Measurements from ENCODE around the gene HIF1A. TPM values are rescaled to one million over a fixed set of nuclear protein-coding genes. Genes with fewer than 3 reads are reported as not detected.

The HIF1A gene
- total and polyA plus RNA-seq, 2 donors: 64.2 to 151 TPM

DNA sequence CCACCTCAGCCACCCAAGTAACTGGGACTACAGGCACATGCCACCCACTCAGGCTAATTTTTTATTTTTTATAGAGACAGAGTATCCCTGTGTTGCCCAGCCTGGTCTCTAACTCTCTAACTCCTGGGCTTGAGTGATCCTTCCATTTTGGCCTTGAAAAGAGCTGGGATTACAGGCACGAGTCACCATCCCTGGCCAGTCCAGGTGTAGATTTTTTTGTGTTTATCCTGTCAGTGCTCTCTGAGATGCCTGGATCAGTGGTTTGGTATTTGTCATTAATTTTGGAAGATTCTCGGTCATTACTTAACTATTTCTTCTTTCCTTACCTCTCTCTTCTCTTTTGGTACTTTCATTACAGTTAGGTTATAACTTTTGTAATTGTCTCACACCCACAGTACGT is 5.3 kb upstream of the HIF1A start:
- no peak for DNase-seq (ENCODE audit: extremely low spot score)
- 55% methylated on average over 3 of the region's 3 CpGs for whole genome bisulfite sequencing
- Histone ChIP-seq H3K27ac (ENCODE audit: low read depth) (no peak overlapping the region), H3K4me1 (ENCODE audit: insufficient read depth) (no peaks in the 10 kb centered on the region), H3K36me3 (ENCODE audit: insufficient read depth) (no peaks in the 10 kb centered on the region), H3K4me3 (ENCODE audit: low read depth, low read length) (no peak overlapping the region)

- Histone ChIP-seq H3K27ac (ENCODE audit: low read depth) (no peak overlapping the region), H3K36me3 (ENCODE audit: insufficient read depth) (no peaks in the 10 kb centered on the region), H3K4me1 (ENCODE audit: insufficient read depth) (no peaks in the 10 kb centered on the region), H3K4me3 (ENCODE audit: low read depth, low read length) (no peak overlapping the region)
- DNase-seq (ENCODE audit: extremely low spot score): no peak
- 57% methylated on average over 2 of the region's 2 CpGs for whole genome bisulfite sequencing
Observed at GRCh38 chr14:61690982-61691381, 4.3 kb upstream of the HIF1A start.

DNA sequence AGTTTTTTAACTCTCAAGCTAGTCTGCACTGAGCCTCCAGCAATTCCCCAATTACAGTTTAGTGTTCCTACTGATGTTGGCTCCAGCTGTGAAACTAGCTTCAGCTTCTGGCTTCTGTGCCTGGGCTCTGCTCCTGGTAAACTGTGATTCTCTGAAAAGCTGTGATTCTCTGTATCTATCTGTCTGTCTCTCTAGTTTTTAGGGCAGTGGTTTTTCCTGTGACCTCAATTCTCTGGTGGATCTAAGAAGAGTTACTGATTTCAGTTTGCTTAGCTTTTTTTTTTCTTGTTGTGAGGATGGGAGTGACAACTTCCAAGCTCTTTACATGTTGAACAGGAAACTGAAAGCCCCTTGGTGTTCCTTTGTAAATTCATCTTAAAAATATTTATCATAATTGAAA is 3.8 kb upstream of the HIF1A start:
- Histone ChIP-seq H3K4me1 (ENCODE audit: insufficient read depth) (no peaks in the 10 kb centered on the region), H3K27ac (ENCODE audit: low read depth) (no peak overlapping the region), H3K4me3 (ENCODE audit: low read depth, low read length) (no peak overlapping the region), H3K36me3 (ENCODE audit: insufficient read depth) (no peaks in the 10 kb centered on the region)
- no peak for DNase-seq (ENCODE audit: extremely low spot score)

DNA sequence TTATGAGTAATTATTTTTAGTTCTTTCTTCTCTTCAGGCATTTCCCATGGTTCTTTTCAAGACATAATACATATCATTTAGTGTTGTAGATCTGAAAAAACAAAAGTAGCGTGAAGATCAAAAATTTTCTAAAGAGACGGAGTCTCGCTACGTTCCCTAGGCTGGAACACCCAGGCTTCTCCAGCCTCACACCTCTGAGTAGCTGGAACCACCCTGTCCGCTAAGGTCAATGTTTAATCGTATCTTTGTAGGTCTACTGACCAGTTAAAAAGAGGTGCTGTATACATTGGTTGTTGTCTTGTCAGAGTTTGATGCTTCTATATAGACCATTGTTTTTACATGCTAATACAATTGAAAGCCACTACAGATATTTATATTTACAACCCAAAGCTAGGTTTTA is 1.3 kb upstream of the HIF1A start:
- no peak for DNase-seq (ENCODE audit: extremely low spot score)
- Histone ChIP-seq H3K4me3 (ENCODE audit: low read depth, low read length) (no peak overlapping the region), H3K36me3 (ENCODE audit: insufficient read depth) (no peaks in the 10 kb centered on the region), H3K4me1 (ENCODE audit: insufficient read depth) (no peaks in the 10 kb centered on the region), H3K27ac (ENCODE audit: low read depth) (no peak overlapping the region)
- WGBS: 94% methylated on average over 6 of the region's 6 CpGs

DNA sequence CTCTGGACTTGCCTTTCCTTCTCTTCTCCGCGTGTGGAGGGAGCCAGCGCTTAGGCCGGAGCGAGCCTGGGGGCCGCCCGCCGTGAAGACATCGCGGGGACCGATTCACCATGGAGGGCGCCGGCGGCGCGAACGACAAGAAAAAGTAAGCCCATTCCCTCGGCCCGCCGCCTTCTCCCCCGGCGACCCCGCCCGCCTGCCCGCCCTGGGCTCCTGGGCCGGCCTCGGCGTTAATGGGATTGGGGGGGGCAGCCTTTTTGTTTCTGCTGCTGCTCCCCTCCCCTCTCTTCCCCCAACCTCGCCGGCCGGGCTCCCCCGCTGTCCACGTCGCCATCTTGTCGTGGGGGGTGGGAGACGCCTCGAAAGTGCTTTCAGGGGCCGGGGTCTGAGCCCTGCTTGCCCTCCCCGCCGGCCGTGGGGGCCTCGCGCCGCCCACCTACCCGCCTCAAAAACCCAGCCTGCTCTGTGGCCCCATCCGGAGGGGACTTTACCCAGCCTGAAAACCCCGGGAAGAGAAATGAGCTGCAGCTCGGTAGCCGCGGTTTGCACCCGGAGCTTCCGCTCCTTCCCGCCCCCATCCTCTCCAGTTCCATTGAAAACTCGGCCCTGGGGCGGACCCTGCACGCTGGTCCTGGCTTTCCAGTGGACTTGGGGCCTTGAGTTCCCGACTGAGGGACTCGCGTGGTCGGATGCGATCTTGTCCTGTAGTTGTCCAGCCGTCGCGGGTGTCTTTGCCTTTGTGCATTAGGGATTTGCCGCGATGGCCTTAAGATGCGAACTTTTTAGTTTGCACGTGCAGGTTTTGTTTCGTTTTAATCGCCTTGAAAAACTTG is 598 bp downstream of the HIF1A start:
- peak overlapping the region; percentile 93 for H3K4me3 ChIP-seq (ENCODE audit: low read depth, low read length)
- H3K36me3 ChIP-seq (ENCODE audit: insufficient read depth): no peaks in the 10 kb centered on the region
- H3K4me1 ChIP-seq (ENCODE audit: insufficient read depth): no peaks in the 10 kb centered on the region
- DNase-seq (ENCODE audit: extremely low spot score): peak; percentile 50
- H3K27ac ChIP-seq (ENCODE audit: low read depth): peak overlapping the region; percentile 98
- under 1% methylated on average over 70 of the region's 70 CpGs for WGBS

DNA sequence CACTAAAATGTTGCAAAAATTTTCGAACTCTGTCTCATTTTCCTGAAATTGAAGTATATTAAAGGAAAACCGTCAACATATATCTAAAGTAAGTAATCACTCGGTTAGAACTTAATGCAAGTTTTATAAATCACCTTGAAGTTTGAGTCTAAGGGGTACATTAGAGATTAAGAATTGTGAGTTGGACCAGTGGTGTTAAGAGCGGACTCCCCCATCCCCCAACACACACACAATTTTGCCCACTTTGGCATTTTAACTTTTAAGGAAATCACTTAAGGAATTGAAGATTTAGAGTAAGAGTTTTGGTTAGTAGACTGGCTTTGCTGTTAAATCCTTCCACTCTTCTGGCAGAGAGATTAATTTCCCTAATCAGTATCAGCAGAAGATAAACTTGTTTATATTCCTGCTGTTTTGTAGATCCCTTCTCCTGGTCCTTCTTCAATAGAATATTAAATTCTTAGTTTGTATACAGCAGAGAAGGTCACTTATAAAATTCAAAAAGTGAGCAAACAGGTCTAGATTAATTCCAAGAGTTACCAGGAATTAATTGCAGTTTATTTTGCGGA is 1.5 kb downstream of the HIF1A start:
- no peak for DNase-seq (ENCODE audit: extremely low spot score)
- Histone ChIP-seq H3K27ac (ENCODE audit: low read depth) (peak overlapping the region; percentile 38), H3K4me3 (ENCODE audit: low read depth, low read length) (peak overlapping the region; percentile 93), H3K4me1 (ENCODE audit: insufficient read depth) (no peaks in the 10 kb centered on the region), H3K36me3 (ENCODE audit: insufficient read depth) (no peaks in the 10 kb centered on the region)
- WGBS: 27% methylated on average over 5 of the region's 5 CpGs

- H3K4me3 ChIP-seq (ENCODE audit: low read depth, low read length): peak overlapping the region; percentile 29
- peak overlapping the region; percentile 50 for H3K27ac ChIP-seq (ENCODE audit: low read depth)
- 74% methylated on average over 2 of the region's 2 CpGs for WGBS
- no peaks in the 10 kb centered on the region for H3K36me3 ChIP-seq (ENCODE audit: insufficient read depth)
- no peaks in the 10 kb centered on the region for H3K4me1 ChIP-seq (ENCODE audit: insufficient read depth)
- no peak for DNase-seq (ENCODE audit: extremely low spot score)
Observed at GRCh38 chr14:61698206-61698980, 3.1 kb downstream of the HIF1A start.

DNA sequence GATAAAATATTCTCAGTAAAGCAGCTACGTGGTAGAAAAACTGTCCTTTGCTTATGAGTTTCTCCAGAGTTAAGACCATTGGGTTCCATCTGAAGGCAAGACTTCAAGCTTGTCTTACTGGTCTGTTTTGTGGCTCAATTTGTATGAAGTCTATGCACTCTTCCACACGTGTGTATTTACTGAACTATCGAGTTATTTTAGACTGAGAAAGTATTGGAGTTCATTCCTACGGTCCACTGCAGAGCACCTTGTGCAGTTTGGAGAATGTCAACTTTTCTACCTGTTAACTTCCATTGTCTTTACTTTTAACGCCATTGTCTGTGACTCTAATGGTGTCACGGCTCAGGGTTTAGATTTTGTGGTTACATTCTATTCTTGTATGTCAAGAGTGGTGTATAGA is 3.7 kb downstream of the HIF1A start:
- Histone ChIP-seq H3K4me3 (ENCODE audit: low read depth, low read length) (no peak overlapping the region), H3K27ac (ENCODE audit: low read depth) (no peak overlapping the region), H3K4me1 (ENCODE audit: insufficient read depth) (no peaks in the 10 kb centered on the region), H3K36me3 (ENCODE audit: insufficient read depth) (no peaks in the 10 kb centered on the region)
- WGBS: 78% methylated on average over 6 of the region's 6 CpGs
- DNase-seq (ENCODE audit: extremely low spot score): no peak

DNA sequence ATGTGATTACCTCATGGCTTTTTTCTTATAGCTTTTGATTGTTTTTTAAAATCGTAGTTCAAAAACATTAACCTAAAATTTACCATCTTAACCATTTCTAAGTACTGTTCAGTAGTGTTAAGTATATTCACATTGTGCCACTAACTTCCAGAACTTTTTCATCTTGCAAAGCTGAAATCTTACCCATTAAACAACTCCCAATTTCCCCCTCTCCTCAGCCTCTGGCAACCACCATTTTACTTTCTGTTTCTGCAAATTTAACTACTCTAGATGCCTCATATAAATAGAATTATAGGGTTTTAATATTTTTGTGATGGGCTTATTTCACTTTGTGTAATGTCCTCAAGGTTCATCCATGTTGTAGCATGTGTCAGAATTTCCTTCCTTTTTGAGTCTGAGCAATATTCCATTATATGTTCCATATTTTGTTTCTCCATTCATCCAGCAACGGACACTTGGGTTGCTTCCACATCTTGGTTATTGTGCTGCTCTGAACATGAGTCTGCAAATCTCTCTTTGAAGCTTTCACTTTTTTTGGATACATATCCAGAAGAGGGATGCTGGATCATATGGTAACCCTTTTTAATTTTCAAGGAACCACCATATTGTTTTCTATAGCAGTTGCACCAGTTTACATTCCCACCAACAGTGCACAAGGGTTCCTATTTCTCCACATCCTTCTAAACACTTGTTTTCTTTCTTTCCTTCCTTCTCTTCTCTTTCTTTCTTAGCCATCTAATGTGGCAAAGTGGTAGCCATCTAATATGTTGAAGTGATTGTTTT is 5.0 kb downstream of the HIF1A start:
- no peaks in the 10 kb centered on the region for H3K36me3 ChIP-seq (ENCODE audit: insufficient read depth)
- DNase-seq (ENCODE audit: extremely low spot score): no peak
- WGBS: 78% methylated on average over 2 of the region's 2 CpGs
- H3K27ac ChIP-seq (ENCODE audit: low read depth): no peak overlapping the region
- H3K4me1 ChIP-seq (ENCODE audit: insufficient read depth): no peaks in the 10 kb centered on the region
- H3K4me3 ChIP-seq (ENCODE audit: low read depth, low read length): no peak overlapping the region

DNA sequence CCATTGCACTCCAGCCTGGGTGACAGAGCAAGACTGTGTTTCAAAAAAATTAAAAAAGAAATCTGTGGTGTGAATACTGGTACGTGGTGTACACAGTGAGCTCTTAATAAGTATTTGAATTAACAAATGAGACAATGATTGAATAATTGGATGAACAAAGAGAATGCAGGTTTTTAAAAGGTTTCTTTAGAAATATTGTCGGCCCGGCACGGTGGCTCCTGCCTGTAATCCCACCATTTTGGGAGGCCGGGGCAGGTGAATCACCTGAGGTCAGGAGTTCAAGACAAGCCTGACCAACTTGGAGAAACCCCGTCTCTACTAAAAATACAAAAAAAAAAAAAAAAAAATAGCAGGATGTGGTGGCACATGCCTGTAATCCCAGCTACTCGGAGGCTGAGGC is 6.6 kb downstream of the HIF1A start:
- H3K4me1 ChIP-seq (ENCODE audit: insufficient read depth): no peaks in the 10 kb centered on the region
- H3K4me3 ChIP-seq (ENCODE audit: low read depth, low read length): no peak overlapping the region
- WGBS: 85% methylated on average over 7 of the region's 7 CpGs
- no peaks in the 10 kb centered on the region for H3K36me3 ChIP-seq (ENCODE audit: insufficient read depth)
- no peak overlapping the region for H3K27ac ChIP-seq (ENCODE audit: low read depth)
- no peak for DNase-seq (ENCODE audit: extremely low spot score)

DNA sequence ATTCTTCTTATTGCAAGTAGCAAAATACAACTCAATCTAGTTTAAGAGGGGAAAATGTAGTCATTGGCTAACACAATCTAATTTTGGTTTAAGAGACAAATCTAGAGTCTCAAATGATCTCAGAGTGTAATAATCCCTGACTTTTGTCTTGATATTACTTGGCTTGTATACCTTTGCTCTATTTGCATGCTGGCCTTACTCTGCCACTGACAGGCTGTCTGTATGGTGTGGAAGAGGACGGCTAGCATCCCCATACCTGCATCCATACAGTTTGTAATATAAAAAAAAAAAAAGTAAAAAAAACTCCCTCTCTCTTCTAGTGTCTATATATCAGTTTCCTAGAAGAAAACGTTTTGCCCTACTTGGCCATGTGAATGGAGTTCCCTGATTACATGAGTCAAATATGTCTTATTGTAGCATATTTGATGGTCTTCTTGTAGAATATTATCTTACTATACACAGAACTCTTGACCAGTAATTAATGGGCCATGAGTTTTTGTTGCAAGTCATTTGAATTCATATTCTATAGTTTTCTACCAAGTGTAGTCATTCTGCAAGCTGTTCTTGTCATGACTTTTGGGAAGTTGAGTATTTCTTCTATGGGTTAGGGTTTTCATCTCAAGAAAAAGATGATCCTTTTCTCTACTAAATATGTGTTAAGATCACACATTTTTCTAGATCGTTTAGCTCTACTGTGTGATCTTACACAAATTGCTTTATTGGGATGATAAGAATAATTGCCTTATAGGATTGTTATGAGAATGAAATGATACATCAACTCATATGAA is 8.2 kb downstream of the HIF1A start:
- H3K4me1 ChIP-seq (ENCODE audit: insufficient read depth): no peaks in the 10 kb centered on the region
- no peaks in the 10 kb centered on the region for H3K36me3 ChIP-seq (ENCODE audit: insufficient read depth)
- no peak overlapping the region for H3K27ac ChIP-seq (ENCODE audit: low read depth)
- DNase-seq (ENCODE audit: extremely low spot score): no peak
- H3K4me3 ChIP-seq (ENCODE audit: low read depth, low read length): no peak overlapping the region
- 53% methylated on average over 3 of the region's 3 CpGs for WGBS

DNA sequence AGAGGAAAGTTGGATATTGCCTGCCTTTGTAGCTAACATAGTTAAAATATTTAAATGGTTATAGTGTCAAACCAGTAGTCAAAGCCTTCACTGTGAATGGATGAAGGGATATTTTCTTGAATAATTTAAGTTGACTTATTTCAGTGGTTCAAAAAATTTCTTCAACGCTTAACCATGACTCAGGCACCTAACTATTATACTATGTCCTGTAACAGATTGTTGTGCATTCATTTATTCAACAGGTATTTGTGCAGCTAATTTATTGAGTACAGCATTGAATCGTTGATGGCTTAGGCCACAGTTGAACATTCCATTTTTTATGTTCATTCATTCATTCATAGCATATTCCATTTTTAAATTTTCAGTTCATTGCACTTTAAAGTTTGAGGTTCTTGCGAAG is 9.2 kb downstream of the HIF1A start:
- DNase-seq (ENCODE audit: extremely low spot score): no peak
- H3K36me3 ChIP-seq (ENCODE audit: insufficient read depth): no peaks in the 10 kb centered on the region
- no peak overlapping the region for H3K4me3 ChIP-seq (ENCODE audit: low read depth, low read length)
- 81% methylated on average over 3 of the region's 3 CpGs for WGBS
- H3K27ac ChIP-seq (ENCODE audit: low read depth): no peak overlapping the region
- H3K4me1 ChIP-seq (ENCODE audit: insufficient read depth): no peaks in the 10 kb centered on the region

DNA sequence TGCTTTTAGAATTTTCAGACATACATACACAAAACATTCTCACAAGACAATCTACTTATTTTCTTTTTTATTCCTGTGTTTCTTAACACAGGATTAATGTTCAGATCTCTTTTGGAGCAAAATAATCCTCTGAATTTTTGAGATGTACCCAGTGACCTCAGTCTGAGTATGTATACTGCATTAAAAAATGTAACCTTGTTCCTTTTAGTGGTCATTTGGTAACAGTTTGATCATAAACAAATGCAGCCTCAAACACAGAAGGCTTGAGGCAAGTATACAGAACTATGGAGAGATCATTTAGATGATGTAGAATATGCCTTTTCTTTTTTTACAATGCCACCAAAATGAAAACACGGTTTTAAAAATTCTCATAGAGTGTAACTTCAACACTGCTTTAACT is 9.7 kb downstream of the HIF1A start:
- Histone ChIP-seq H3K27ac (ENCODE audit: low read depth) (no peak overlapping the region), H3K4me1 (ENCODE audit: insufficient read depth) (no peaks in the 10 kb centered on the region), H3K4me3 (ENCODE audit: low read depth, low read length) (no peak overlapping the region), H3K36me3 (ENCODE audit: insufficient read depth) (no peaks in the 10 kb centered on the region)
- 52% methylated on average over 1 of the region's 1 CpG for WGBS
- no peak for DNase-seq (ENCODE audit: extremely low spot score)
